ENCODE measurements around the gene SH3PXD2A. TPM values are rescaled to one million over a fixed set of nuclear protein-coding genes. Genes with fewer than 3 reads are reported as not detected.

SH3PXD2A gene
- total RNA-seq, 1 donor from 2014 or later, result 38.6 TPM

DNA sequence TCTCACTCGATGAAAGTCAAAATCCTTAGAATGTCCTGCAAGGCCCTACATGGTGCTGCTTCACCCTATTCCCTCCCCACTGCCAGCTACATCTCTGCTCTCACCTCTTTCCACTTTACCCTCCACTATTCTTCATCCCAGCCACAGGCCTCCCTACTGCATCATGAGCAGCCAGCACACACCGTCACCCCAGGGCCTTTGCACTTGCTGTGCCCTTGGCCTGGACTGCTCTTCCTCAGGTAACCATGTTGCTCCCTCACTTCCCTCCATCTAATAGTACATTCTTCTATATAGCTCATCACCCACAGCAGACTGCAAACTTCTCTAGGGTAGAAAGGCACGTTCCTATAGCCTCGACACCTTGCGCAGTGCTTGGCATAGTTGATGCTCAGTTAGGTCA lies 167.7 kb downstream of the SH3PXD2A start:
- H3K27ac Mint-ChIP-seq, result no peak overlapping the region
- no peaks in the 10 kb centered on the region for H3K36me3 Mint-ChIP-seq
- no peak overlapping the region for H3K4me3 Mint-ChIP-seq
- no peak for DNase-seq (ENCODE audit: extremely low spot score, unreplicated experiment)
- no peak for TF ChIP-seq CTCF (conservative IDR thresholded peaks at IDR 0.05)
- peaks cover 7% of the 10 kb centered on the region for H3K27me3 Mint-ChIP-seq
- H3K9me3 Mint-ChIP-seq, result no peaks in the 10 kb centered on the region
- H3K4me1 Mint-ChIP-seq (ENCODE audit: unreplicated experiment), result peaks cover 32% of the 10 kb centered on the region

DNA sequence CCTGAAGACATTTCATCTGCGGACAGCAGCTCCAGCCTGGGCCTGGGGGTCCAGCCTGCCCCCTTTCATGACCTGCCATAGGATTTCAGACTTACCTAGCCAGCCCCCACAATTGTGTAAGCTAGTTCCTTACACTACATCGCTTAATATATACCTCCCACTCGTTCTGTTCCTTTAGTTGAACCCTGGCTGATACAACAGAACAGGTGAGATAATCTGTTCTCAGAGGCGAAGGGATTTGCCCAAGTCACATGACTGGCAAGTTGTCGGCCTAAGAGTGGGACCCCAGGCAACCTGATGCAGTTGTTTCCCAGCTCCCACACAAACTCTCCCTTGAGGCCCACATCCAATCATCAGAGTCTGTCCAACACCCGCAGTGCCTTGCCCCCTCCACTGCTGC lies 168.2 kb downstream of the SH3PXD2A start:
- Mint-ChIP-seq H3K36me3 (no peaks in the 10 kb centered on the region), H3K4me3 (no peak overlapping the region), H3K27me3 (peaks cover 7% of the 10 kb centered on the region), H3K9me3 (no peaks in the 10 kb centered on the region), H3K4me1 (ENCODE audit: unreplicated experiment) (peaks cover 32% of the 10 kb centered on the region), H3K27ac (no peak overlapping the region)
- no peak for DNase-seq (ENCODE audit: extremely low spot score, unreplicated experiment)
- no peak for TF ChIP-seq CTCF (conservative IDR thresholded peaks at IDR 0.05)

- Mint-ChIP-seq H3K9me3 (no peaks in the 10 kb centered on the region), H3K36me3 (no peaks in the 10 kb centered on the region), H3K27me3 (no peaks in the 10 kb centered on the region), H3K4me1 (ENCODE audit: unreplicated experiment) (peaks cover 24% of the 10 kb centered on the region), H3K4me3 (no peak overlapping the region), H3K27ac (peak overlapping the region; percentile 55)
- peak; percentile 94 for TF ChIP-seq CTCF (conservative IDR thresholded peaks at IDR 0.05)
- peak; percentile 83 for DNase-seq (ENCODE audit: extremely low spot score, unreplicated experiment)
Measured at GRCh38 chr10:103685880-103686669, 169.3 kb downstream of the SH3PXD2A start.

DNA sequence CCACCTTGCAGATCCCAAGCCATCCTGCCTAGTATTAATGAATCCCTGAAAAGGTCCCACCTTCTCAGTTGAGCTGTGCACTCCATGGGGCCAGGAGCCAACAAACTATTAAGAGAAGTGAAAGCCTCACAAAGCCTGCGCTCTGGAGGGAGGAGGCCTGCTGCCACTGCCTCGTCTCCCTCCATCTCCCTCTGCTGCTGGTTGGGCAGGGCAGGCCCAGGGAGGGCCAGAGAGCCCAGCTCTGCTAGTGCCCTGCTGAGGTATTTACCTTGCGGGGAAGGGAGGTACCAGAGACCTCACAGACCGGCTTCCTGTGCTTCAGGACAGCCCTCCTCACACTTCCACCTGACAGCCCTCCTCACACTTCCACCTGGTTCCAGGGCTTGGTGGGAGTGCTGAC lies 171.5 kb downstream of the SH3PXD2A start:
- Mint-ChIP-seq H3K9me3 (no peaks in the 10 kb centered on the region), H3K4me3 (no peak overlapping the region), H3K27ac (no peak overlapping the region), H3K4me1 (ENCODE audit: unreplicated experiment) (peaks cover 24% of the 10 kb centered on the region), H3K36me3 (no peaks in the 10 kb centered on the region), H3K27me3 (no peaks in the 10 kb centered on the region)
- no peak for TF ChIP-seq CTCF (conservative IDR thresholded peaks at IDR 0.05)
- no peak for DNase-seq (ENCODE audit: extremely low spot score, unreplicated experiment)

GRCh38 chr10:103682631-103683030 lies 172.7 kb downstream of the SH3PXD2A start:
- Mint-ChIP-seq H3K9me3 (no peaks in the 10 kb centered on the region), H3K4me1 (ENCODE audit: unreplicated experiment) (peaks cover 24% of the 10 kb centered on the region), H3K27me3 (no peaks in the 10 kb centered on the region), H3K27ac (no peak overlapping the region), H3K4me3 (no peak overlapping the region), H3K36me3 (no peaks in the 10 kb centered on the region)
- DNase-seq (ENCODE audit: extremely low spot score, unreplicated experiment), result no peak
- no peak for TF ChIP-seq CTCF (conservative IDR thresholded peaks at IDR 0.05)

All from type B pancreatic cell (in vitro differentiated cells).